HG02885 (cell line): ENCODE results near the gene COX5A.
A peak's percentile ranks its signal among the peaks of the same experiment; 100 is the strongest.
"Not testable (repeated sequence)": the region's sequence is repeated elsewhere in the genome, so short reads cannot be mapped to it uniquely, and the experiment has no call there.

ENCODE experiments used
- ATAC-seq: cut with Tn5 transposase; IDR thresholded peaks from one replicate; pipeline ENCODE4 v1.9.1; 2021; ENCODE audit warnings: mild to moderate bottlenecking; ENCODE audit not compliant: unreplicated experiment, poor library complexity

Gene COX5A

DNA sequence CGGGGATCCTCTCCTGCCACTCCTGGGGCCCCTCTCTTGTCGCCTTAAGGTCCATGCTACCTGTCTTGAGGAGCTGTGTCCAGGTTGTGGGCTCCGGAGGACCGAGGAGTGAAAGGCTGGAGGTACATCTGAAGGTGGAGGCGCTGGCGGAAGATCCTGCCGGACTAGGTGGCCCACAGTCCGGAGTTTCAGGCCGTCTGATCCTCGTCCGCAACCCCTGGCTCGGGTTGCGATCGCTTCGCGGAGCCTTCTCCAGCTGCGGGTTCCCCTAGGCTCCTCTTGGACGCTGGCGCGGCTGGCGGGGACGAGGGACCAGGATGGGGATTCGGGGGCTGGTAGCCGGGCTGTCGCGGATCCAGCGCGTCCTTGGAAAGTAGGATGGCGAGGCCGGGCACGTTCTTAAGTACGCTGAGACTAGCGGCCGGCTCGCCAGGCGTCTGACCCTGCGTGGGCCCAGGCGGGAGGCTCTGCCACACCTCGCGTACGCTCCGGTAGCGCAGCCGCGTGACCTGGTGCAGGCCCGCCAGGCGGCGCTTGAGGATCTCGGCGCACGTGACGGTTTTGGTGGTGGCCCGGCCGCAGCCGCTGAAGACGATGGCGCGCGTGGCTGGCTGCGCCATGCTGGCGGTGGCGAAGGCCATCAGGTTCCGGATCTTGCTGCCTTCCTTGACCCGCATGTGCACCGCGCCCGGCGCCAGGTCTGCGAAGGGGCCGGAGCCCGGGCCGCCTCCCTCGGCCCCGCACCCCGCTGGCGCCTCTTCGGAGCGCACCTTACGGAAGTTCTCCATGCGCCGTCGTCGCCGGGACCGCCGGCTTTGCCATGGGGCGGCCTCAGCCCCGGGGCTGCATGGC, 18.1 kb upstream of the COX5A start:
- ATAC-seq = peak; percentile 53

DNA sequence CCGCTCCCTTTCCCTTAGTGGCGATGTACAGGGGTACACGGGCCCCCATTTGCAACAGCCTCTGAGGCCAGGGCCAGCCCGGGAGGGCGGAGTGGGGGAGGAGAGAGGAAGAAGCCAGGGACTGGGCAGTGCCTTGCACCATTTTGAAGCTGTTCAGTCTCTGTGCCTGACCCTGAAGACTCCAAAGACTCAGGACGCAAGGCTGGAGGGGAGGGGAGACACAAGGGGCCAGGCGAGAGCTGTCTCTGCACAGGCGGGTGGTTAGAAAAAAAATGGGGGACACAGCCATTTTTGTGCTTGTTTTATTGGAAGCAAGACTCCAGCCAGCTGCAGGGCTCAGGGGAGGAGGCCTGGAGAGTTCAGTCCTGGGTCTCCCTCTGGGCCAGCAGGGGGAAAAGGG, 17.1 kb upstream of the COX5A start:
- ATAC-seq = no peak

DNA sequence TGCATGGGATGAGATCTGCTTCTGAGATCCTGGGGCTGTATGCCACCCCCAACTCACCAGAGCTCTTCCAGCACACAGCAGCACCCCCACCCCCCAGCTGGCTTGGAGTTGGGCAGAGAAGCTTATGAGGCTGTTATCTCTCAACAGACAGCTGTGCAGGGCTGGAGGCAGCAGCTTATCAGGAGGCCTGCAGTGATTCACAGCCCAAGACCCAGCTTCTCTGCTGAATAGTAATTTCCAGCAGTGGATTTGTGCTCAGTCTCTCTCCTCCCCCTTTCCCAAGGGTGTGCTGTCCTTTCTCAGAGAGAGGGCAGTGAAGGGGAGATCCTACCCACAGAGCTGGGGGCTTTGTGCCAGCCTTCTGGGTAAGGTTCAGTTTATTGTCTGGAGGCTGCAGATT, 16.6 kb upstream of the COX5A start:
- ATAC-seq = no peak

DNA sequence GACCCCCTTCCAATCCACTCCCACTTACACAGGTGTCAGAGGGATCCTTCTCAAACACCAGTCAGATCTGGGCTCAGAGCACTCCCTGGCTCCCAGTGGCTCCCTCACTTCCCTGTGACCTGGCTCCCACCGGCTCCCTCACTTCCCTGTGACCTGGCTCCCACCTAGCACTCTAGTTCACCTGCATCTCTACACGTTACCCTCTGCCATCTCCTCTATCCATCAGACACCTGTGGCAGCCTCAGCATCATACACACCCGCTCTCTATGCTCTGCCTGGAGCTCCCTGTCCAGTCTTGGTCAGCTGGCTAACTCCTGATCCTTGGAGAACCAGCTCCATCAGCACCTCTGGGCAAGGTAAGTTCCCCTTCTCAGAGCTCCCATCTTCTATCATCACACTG, 13.1 kb upstream of the COX5A start:
- ATAC-seq = no peak

DNA sequence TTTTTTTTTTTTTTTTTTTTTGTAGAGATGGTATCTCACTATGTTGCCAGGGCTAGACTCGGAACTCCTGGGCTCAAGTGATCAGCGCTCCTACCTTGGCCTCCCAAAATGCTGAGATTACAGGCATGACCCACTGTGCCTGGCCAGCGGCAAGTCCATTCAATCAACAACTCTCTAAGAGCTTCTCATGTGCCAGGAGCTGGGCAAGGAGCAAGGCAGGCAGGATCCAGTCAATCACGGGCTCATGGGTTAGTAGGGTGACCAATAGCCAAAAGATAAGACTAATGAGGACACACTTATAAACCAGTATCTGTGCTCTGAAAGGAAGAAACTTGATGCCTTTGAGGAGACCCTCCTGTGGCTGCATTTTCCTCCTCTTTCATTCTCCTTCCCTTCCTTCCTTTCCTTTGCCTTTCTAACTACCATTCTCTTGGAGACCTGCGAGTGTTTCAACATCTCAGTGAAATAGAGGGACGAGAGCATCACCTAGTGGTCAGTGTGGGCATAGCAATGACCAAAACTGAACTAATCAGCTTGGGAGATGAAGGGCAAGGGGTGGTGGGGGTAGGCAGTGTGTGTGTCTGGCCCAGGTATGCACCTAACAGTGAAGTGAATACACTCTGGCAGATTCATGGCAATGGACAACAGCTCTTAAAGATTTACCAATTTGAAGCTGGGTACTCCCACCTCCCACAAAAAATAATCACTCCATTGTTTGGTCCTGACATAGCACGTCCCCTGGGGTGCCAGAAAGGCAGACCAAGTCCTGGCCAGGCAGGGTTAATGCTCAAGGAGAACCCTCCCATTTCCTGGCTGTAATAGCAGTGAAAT, 12.4 kb upstream of the COX5A start:
- ATAC-seq = peak; percentile 39

DNA sequence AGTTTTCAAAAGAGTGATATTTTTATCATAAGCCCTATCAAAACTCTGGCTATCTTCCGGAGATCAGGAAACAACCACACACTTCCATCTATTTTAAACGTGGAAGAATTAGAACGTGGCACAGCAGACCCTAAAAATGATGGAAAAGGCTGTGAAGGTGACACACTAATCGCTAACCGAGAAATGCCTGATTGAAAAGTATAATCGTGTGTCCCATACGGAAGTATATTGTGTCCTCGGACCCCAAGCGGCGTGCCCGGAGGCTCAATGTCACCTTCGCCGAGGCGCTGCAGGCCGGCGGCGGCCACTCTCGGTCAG, 642 bp downstream of the COX5A start:
- ATAC-seq = no peak

DNA sequence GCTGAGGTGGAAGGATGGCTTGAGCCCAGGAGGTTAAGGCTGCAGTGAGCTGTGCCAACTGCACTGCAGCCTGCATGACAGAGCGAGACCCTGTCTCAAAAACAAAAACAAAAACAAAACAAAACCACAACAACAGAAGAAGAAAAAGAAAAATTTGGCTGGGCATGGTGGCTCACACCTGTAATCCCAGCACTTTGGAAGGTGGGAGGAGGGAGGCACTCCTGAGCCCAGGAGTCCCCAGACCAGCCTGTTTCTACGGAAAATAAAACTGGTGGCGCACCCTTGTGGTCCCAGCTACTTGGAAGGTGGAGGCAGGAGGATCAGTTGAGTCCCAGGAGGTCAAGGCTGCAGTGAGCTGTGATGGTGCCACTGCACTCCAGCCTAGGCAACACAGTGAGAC, 2.7 kb downstream of the COX5A start:
- not testable (repeated sequence) for ATAC-seq

DNA sequence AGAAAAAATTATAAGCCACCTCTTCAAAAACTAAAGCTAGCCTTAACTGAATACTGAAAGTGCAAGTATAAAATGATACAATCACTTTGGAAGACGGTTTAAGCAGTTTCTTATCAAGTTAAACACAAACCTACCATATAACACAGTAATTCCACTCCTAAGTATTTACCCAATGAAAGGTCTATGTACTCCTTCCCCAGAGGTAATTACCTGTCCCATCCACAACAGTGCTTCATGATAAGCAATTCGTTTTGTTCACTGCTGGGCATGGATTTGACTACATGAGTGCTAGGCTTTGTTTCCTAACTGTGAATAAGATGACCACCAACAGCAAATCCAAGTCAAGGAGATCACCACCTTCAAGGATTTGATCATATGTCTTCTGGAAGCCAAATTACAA, 4.3 kb downstream of the COX5A start:
- ATAC-seq = no peak

DNA sequence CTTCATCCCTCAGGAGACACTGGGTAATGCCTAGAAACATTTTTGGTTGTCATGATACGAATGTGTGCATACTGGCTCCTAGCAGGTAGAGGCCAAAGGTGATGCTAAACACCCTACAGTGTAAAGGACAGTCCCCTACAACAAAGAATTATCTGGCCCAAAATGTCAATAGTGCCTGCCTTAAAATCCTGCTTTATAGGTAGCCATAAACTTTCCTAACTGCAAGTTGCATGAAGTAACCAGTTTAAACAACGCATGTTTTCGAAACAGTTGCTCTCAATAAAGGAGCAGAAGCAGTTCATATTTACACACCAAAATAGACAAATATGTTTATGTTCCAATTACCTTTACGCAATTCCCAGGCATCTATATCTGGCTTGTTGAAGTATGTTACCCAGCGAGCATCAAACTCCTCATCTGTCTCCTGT, 9.1 kb downstream of the COX5A start:
- no peak for ATAC-seq

DNA sequence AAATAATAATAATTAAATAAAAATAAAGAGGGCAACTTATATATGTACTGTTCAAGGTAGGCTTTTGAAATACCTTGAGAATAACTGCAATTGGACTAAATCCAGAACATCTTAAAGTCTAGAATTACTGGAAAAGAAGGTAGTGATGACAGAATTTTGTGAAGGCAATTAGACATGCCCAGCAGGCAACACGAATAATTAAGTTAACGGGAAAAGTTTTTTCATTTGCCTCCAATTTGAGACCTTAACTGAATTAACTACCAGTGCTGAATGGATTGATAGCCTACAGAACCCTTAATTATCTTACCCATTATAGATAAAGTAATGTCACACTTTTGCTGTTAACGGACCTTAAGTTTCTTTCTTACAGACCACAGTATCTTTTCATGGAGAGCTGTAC, 13.3 kb downstream of the COX5A start:
- ATAC-seq = no peak

DNA sequence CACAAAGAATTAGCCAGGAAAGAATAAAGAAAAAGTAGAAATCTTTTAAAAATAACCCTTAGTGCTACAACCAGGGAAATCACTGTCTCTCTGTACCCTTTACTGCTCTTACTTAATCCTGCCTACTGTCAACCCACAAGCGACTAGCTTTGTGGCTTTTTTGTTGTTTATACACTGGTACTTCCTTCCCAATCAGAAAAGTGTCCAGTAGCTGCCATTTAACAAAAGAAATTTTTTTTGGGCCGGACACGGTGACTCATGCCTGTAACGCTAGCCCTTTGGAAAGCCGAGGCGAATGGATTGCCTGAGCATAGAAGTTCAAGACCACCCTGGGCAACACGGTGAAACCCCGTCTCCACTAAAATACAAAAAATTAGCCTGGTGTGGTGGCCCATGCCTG, 17.4 kb downstream of the COX5A start:
- ATAC-seq = no peak

DNA sequence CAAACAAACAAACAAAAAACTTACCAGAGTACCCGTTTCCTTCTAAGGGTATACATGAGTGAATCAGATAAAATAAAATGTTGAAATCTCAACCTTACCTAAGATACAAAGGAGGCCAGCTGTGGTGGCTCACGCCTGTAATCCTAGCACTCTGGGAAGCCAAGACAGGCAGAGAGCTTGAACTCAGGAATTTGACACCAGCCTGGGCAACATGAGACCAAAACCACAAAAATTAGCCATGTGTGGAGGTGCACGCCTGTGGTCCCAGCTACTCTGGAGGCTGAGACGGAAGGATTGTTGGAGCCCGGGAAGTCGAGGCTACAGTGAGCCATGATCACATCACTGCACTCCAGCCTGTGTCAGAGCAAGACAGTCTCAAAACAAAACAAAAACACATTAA, 20.2 kb downstream of the COX5A start:
- ATAC-seq = no peak

DNA sequence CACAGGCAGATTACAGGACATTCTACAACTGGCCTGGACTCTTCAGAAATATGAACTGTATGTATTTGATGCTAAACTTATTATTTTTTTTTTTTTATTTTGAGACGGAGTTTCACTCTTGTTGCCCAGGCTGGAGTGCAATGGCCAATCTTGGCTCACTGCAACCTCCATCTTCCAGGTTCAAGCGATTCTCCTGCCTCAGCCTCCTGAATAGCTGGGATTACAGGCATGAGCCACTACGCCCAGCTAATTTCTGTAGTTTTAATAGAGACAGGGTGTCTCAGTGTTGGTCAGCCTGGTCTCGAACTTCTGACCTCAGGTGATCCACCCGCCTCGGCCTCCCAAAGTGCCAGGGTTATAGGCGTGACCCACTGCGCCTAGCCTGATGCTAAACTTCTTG, 24.1 kb downstream of the COX5A start:
- ATAC-seq = not testable (repeated sequence)

DNA sequence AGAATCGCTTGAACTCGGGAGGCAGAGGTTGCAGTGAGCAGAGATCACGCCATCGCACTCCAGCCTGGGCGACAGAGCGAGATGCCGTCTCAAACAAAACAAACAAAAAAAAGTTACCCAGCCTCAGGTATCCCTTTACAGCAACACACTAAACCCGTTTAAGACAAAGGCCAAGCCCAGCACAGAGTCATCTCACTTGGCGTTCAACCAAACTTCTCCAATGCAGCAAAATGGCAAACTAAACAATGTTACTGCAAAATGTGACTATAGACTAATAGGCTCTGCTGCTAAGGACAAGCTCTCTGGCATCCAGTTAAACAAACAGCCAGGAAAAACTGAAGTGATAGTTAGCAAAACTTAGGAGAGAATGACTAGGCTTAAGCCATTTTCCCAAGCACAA, 24.8 kb downstream of the COX5A start:
- ATAC-seq = no peak

DNA sequence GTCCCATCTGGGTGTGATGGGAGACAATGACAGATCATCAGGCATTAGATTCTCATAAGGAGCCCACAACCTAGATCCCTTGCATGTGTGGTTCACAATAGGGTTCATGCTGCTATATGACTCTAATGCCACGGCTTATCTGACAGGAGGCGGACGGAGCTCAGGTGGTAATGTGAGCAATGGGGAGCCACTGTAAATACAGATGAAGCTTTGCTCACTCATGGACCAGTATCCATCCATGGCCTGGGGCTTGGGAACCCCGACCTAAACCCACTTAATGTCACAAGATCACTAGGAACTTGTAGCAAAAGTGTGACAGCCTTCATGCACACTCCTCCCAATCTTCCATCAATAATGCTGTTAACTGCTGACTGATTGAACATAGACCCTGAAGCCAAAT, 29.2 kb downstream of the COX5A start:
- no peak for ATAC-seq

DNA sequence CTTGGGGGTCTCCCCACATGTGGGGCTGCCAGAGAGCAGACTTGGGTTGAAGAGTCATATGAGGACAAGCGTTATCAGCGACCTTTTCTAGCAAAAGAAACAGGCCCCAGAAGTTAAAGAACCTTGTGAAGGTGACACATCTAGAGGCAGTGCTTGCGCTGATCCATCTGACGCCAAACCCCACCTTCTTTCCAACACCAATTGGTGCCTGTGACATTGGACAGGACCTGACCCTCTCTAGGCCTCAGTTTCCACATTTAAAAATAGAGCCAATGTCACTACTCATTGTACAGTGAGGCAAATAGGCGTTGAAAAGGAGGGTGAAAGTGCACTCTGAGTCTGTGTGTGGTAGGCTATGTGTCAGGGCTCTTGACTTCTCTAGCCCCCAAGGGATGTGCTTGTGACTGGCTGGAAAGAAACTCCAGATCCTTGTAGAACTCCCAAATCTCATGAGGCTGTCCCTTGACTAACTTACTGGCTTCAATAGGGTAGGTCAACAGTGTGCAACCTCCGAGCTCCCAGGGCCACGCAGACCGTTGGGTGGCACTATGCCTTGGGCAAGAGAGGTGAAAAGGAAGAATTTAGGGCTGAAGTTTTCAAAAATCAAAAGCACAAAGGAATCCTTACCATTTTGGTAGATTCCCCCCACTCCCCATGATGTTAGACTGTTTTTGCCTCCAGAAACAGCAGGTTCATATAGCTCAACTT, 30.6 kb downstream of the COX5A start:
- ATAC-seq = no peak

DNA sequence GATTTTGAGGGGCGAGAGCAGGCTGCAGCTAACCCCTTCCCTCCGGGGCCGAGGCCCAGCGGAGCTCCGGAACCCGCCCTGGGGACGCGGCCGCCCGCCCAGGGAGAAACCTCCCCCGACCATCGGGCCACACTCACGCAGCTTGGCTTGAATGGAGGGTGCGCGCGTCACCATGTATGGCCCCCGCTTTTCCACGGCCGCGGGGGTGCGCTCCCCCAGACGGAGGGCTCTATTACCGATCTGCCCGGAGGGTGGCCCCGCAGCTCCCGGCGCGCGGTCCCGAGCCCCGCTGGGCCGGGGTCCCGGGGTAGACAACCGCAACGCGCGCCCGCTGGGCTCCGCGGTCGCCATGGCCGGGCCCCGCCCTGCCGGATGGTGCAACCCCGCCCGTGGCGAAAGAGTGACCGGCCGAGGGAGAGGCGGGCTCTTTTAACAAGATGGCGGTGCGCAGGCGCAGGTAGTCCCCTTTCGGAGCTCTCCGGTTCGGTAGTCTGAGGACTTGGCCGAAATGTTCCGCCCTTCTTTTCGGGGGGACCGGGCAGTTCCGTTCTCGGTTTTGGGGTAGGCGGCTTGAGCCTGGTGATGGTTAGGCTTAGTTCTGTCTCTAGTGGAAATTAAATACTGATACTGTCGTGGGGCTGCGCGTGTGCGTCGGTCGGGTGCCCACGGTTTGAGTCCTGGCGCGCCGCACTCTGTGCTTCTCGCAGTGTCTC, 31.3 kb downstream of the COX5A start, which contains the start of gene FAM219B:
TSS of gene FAM219B (minus strand) at position 402 of the 713 bp plus-strand sequence. CDS start at position 351, 51 bp downstream.
- ATAC-seq = peak; percentile 90

DNA sequence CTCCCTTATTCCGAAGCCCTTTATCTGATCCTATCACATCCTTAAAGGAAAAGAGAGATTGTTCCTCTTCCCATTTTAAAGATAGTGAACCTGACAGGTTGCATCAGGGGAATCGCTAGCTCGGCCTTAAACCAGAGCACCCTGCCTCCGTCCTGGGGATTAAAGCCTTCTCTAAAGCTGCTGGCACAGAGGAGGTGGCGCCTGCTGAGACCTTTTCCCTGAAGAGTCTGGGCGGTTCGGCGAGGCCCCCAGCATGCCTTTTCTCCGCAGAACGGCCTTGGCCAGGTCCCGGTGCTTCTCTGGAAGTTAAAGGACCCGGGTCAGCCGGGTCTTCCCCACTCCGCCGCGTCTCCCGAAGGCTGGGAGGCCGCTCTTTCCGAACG, 31.8 kb downstream of the COX5A start:
- peak; percentile 7 for ATAC-seq

DNA sequence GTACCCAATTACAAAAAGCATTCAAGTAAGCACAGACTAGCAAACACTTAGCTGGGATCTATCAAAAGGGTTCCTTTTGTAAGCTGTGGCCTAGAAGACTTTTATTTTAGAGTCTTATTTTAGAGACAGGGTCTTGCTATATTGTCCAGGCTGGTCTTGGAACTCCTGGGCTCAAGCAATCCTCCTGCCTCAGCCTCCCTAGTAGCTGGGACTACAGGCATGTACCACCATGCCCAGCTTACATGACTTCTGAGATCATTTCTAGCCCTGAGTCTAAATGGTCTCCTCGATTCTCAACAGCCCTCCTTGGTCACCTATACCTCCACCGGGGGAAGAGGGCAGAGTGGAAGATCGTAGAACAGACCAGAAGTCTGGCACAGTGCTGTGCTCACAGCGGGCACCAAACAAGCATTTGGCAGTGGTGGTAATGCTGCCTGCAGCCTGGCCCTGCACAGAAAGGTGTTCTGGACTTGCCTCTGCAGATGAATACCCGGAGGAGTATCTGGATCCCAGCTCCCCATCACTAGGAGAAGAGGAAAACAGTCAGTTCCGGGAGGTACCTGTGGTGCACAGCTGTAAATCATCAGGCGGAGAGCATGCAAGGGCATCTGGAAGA, 33.6 kb downstream of the COX5A start:
- ATAC-seq = no peak

DNA sequence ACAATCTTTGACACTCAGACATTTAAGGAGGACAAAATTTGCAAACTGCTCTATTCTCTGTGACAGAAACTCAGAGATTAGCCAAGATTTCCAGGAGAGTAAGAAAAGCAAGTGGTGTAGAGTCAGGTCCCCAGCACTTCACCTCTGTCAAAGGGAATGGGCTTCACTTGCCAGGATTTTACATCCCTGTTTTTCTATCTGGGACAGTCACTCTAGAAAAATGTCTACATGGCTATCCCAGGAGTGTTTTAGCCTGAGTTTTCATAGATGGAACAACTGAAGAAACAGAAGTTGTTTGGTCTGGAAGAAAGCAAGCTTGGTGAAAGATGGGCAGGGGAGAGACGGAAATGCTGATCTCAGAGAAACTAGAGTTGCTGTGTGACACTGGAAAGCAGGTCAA, 34.2 kb downstream of the COX5A start:
- ATAC-seq = no peak
